GM21825 (cell line): ENCODE measurements around the gene FLOT2.
A peak's percentile ranks its signal among the peaks of the same experiment; 100 is the strongest.
"Not testable (repeated sequence)": the region's sequence is repeated elsewhere in the genome, so short reads cannot be mapped to it uniquely, and the experiment has no call there.

Experiments used
- ATAC-seq: cut with Tn5 transposase; IDR thresholded peaks from one replicate; pipeline ENCODE4 v1.9.1; 2021; ENCODE audit warnings: mild to moderate bottlenecking, moderate library complexity; ENCODE audit not compliant: unreplicated experiment

The FLOT2 gene

DNA sequence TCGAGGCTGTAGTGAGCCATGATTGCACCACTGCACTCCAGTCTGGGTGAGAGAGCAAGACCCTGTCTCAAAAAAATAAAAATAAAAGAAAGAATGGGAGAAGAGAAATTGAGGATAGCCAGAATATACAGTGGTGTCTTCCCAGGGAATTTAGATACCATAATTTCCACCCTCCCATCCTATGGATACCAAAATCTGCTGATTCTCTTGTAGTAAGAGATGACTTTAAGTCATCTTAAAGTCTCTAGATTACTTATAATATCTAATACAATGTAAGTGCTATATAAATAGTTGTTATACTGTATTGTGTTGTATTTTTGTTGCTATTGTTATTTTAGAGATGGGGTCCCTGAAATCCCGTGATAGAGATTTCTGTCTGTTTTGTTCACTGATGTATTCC is 44.2 kb downstream of the FLOT2 start:
- no peak for ATAC-seq

DNA sequence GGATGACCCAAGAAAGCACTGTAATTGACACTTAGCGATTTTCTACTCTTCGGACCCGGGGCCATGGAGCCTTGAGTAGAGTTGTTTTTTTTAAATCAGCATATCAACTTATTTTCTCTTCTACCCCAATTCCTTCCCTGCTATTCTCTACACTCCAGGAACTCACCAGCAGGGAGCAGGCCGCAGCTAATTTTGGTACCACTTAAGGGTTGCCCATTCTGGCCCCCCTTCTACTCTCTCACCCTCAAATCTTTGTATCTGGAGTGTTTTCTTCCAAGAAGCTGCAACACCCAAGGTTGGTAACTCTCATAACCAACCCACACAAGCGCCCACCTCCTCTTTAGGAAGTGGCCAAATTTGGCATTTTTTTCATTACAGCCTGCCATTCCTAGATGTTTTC is 48.3 kb downstream of the FLOT2 start:
- ATAC-seq: no peak

DNA sequence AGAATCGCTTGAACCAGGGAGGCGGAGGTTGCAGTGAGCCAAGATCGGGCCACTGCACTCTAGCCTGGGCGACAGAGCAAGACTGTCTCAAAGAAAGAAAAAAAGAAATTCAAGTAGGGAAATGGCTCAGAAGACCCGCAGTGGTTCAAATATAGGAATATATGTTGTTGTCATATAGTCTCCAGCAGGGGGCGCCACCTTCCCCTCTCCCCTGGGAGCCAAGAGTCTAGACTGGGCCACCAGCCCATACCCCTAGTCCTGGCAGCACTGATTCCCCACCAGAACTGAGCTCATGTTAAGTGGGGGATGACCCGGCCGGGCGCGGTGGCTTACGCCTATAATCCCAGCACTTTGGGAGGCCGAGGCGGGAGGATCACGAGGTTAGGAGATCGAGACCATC is 48.9 kb downstream of the FLOT2 start:
- ATAC-seq: not testable (repeated sequence)

DNA sequence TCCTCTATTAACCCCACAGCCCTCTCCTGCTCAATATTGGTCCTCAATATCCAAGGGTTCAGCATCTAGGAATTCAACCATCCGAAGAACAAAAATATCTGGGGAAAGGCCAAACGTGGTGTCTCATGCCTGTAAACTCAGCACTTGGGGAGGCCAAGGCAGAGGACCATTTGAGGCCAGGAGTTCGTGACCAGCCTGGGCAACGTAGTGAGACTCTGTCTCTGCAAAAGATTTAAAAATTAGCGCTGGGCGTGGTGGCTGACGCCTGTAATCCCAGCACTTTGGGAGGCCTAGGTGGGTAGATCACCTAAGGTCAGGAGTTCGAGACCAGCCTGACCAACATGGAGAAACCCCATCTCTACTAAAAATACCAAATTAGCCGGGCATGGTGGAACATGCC is 50.8 kb downstream of the FLOT2 start:
- not testable (repeated sequence) for ATAC-seq

DNA sequence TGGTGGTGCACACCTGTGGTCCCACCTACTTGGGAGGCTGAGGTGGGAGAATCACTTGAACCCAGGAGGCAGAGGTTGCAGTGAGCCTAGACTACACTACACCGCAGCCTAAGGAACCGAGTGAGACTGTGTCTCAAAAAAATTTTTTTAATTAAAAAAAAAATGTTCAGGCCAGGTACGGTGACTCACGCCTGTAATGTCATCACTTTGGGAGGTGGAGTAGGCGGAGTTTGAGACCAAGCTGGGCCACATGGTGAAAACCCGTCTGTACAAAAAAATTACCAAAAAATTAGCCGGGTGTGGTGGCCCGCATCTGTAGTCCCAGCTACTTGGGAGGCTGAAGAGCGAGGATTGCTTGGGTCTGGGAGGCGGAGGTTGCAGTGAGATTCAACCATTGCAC is 51.3 kb downstream of the FLOT2 start:
- ATAC-seq: no peak

DNA sequence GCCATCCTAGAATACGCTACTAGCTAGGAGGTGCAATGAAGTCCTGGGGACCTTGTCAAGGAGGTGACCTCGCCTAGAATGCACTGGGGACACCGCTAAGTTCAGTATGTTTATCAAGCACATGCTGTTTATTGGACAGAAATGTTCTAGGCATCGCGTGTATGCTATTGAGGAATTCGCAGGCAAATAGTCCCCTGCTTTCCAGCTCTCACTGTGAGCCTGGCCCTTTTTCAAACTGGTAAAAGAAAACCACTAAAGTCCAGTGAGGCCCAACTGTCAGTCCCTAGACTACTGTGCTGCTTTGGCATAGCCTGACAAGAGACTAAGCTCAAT is 53.8 kb downstream of the FLOT2 start:
- no peak for ATAC-seq

DNA sequence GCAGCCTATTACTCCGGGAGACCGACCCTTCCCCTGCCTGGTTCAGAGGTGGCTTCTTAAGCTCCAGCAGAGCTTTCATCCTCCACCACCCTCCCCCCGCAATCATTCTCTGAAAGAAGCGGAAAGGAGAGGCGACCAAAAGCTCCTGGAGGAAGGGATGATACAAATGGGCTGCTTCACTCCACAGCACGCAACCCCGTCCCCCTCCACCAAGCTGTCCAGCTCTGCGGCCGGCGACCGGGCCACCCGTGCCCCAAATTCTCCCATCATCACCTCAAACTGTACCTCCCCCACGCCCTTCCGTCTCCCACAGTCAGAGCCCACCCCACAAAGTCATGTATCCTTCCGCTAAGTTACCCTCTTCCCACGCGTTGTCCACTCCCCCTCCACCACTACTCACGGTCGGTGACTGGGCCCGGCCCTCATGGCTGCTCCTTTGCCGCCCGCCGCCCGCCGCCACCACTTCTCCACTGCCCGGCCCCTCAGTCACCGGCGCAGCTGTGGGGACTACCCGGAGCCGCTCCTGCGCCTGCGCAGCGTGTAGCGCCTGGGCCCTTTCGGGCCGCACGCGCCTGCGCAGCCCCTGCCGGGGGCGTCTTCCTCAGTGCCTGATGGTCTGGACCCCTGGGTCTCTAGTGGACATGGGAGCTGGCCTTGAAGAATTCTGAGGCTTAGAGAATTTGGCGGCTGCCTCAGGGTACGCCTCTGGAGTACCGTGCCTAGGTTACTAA is 55.1 kb downstream of the FLOT2 start, which contains the start of gene FAM222B:
FAM222B (minus strand) TSS at position 509 of the 731 bp plus-strand sequence. CDS start 76,123 bp downstream, outside the sequence.
- peak; percentile 84 for ATAC-seq

DNA sequence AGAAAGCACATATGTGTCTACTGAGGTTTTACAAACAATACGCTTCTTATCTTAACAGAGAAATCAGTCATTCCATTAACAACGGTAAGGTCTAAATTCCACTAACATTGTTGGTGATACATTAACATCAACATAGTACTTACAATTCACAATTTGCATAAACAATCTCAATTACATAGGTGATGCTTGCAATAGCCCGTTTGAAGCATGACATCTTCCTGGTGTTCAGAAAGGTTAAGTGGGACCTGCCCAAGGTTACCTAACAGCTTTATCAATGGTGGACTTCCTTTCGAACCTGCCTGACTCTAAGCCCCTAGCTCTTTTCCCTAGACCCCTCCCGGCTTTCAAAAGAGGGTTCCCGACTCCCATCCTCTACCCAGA is 55.6 kb downstream of the FLOT2 start:
- no peak for ATAC-seq

DNA sequence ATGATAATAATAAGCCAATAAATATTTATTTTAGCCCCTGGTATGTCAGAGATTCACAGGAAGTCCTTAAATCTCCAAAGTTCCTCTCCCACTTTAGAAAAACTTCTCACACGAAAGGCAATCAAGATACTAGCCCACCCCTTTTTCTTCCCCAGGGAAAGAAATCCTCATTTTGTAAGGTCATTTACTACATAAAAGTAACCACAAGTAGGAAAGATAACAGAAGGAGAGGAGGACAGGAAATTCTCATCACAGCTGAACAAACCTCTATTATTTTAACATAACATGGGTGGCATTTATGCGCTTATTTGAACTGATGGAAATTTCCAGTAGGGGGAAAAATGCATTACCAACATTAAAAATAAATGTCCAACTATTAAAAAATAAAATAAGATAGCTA is 58.3 kb downstream of the FLOT2 start:
- ATAC-seq: no peak

DNA sequence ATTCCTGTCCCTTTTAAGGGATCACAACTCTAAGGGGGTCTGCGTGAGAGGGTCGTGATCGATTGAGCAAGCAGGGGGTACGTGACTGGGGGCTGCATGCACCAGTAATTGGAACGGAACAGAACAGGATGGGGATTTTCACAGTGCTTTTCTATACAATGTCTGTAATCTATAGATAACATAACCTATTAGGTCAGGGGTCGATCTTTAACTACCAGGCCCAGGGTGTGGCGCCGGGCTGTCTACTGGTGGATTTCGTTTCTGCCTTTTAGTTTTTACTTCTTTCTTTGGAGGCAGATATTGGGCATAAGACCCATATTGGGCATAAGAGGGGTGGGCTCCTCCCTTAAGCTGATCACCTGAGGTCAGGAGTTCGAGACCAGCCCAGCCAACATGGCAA is 61.0 kb downstream of the FLOT2 start:
- not testable (repeated sequence) for ATAC-seq

DNA sequence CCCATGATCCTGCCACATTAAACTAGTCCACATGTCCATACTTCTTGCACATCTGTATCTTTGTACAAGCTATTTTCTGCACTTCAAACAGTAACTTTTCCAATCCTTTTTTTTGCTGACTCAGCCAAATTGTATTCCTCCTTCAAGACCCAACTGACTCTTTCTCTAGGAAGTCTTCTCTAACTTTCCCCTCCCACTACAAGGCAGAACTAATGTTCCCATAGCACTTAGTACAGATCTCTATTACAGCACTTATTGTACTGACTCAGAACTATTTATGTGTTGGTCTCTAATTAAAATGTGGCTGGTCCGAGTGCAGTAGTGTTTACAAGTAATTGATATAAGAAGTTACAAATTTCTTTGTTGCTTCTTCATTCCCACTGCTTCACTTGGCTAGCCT is 63.1 kb downstream of the FLOT2 start:
- ATAC-seq: no peak
